H1 (cell line): ENCODE measurements around the gene BSCL2.

Experiments used
- ATF2 ChIP-seq: IDR thresholded peaks from 2 replicates; pipeline ENCODE4 v1.6.1; 2012; ENCODE audit warnings: low read length, inconsistent platforms
- BACH1 ChIP-seq: IDR thresholded peaks from 2 replicates; pipeline ENCODE4 v1.6.1; 2012; ENCODE audit warnings: low read length, improper control_type of control experiment
- CEBPB ChIP-seq: IDR thresholded peaks from 2 replicates; pipeline ENCODE4 v1.6.1; 2012; ENCODE audit warnings: low read depth, low read length
- CTCF ChIP-seq, 3 experiments: IDR thresholded peaks; 1 replicate in 2 of 3; 2 replicates in 1 of 3; pipeline versions ENCODE4 v1.5.1 to v1.6.1; 2011; ENCODE audit warnings: low read length in 3 of 3, mild to moderate bottlenecking in 3 of 3, inconsistent platforms in 2 of 3, low read depth in 1 of 3, moderate library complexity in 1 of 3; ENCODE audit not compliant: insufficient read depth in 1 of 3; ENCODE audit errors: control extremely low read depth in 1 of 3
- EGR1 ChIP-seq: IDR thresholded peaks from 2 replicates; pipeline ENCODE4 v1.6.1; 2011; ENCODE audit warnings: low read depth, low read length, borderline replicate concordance
- EP300 ChIP-seq, 2 experiments: IDR thresholded peaks; 1 replicate in 1 of 2; 2 replicates in 1 of 2; pipeline ENCODE4 v1.6.1; 2011 to 2012; ENCODE audit warnings: low read depth in 2 of 2, low read length in 2 of 2, mild to moderate bottlenecking in 2 of 2, borderline replicate concordance in 1 of 2, inconsistent platforms in 1 of 2, moderate library complexity in 1 of 2
- POLR2A ChIP-seq, 2 experiments: IDR thresholded peaks; 1 replicate in 1 of 2; 2 replicates in 1 of 2; pipeline ENCODE4 v1.6.1; 2011; ENCODE audit warnings: low read depth in 2 of 2, low read length in 2 of 2, mild to moderate bottlenecking in 2 of 2; ENCODE audit errors: control extremely low read depth in 1 of 2
- POLR2AphosphoS5 ChIP-seq: IDR thresholded peaks from 2 replicates; pipeline ENCODE4 v1.6.1; 2011; ENCODE audit warnings: low read depth, low read length
- SUZ12 ChIP-seq: fragments of 200-600 bp; sonication (generic); IDR thresholded peaks from 2 replicates; pipeline ENCODE4 v1.6.1; 2012; ENCODE audit warnings: mild to moderate bottlenecking, inconsistent platforms, low read length, moderate library complexity, mixed read lengths
- TBP ChIP-seq: IDR thresholded peaks from 2 replicates; pipeline ENCODE4 v1.6.1; 2011; ENCODE audit warnings: low read depth, low read length, improper control_type of control experiment

DNA sequence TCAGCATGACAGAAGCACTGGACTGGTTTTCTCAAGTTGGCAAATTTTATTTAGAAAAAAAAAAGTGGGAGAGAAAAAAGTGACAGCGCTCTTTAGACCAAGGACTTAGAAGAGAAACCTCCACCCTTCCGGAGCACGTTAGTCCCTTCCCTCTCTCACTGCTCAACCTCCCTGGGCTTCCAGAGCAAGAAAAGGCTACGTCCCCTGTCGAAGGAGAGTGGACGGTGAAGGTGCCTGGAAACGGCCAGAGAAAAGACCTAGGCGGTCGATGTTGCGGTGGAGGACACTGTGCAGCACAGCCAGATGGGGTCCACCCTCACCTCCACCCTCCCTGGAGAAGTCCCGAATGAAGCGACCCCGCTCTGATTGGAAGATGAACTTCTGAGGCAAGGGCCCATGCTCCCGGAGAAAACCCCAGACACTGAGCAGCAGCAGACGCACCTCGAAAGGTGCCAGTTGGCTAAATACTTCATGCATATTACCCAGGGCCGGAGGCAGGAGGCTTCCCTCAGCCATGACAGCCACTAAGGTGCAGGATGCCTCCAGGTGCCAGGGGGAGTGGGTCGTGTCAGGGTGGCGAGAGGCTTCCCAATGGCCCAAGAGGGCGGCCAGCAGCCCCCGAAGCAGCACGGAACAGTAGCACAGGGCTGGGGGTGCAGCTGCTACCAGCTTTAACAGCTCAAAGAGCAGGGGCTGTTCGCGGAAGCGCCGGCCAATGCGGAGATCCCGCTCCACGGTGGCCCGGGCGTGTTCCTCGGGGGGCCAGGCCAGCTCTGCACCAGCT lies 60.2 kb downstream of the BSCL2 start:
- TF ChIP-seq POLR2A (IDR thresholded peaks at IDR 0.05; ENCODE audit: control extremely low read depth in 1 of 2, low read depth in 2 of 2, low read length in 2 of 2), result no peak
- TF ChIP-seq CTCF (IDR thresholded peaks at IDR 0.05; ENCODE audit: control extremely low read depth in 1 of 3, insufficient read depth in 1 of 3, low read depth in 1 of 3, low read length in 3 of 3), result no peak
- no peak for TF ChIP-seq EP300 (IDR thresholded peaks at IDR 0.05; ENCODE audit: borderline replicate concordance in 1 of 2, low read depth in 2 of 2, low read length in 2 of 2)
- no peak for TF ChIP-seq SUZ12
- no peak for TF ChIP-seq BACH1
- TF ChIP-seq POLR2AphosphoS5, result no peak
- no peak for TF ChIP-seq ATF2
- TF ChIP-seq TBP, result no peak
- TF ChIP-seq EGR1, result no peak
- no peak for TF ChIP-seq CEBPB
